GM18511 (cell line): ENCODE results near the gene MRPL36.
"Not testable (repeated sequence)": the region's sequence is repeated elsewhere in the genome, so short reads cannot be mapped to it uniquely, and the experiment has no call there.

Experiments used
- ATAC-seq: cut with Tn5 transposase; IDR thresholded peaks from one replicate; pipeline ENCODE4 v1.9.1; 2021; ENCODE audit warnings: mild to moderate bottlenecking, moderate library complexity; ENCODE audit not compliant: unreplicated experiment

MRPL36 gene

DNA sequence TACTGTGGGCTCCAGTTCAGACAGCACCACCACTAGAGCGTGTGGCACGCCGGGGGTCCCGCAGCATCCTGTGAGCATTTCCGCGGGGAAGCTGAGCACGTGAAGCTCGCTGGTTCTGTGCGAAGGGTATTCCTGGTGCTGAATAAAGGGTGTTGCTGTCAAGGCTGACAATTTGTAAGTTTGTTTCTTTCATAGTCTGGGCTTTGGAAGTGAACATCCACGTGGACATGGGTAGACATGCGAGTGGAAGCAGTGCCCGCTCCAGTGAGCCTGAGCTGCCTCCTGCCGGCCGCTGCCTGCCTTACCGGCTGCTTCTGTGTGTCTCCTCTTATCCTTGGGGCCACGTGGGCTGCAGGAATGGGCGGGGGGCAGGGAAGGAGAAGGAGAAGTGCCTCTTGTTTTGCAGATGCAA, 16.2 kb upstream of the MRPL36 start:
- no peak for ATAC-seq

DNA sequence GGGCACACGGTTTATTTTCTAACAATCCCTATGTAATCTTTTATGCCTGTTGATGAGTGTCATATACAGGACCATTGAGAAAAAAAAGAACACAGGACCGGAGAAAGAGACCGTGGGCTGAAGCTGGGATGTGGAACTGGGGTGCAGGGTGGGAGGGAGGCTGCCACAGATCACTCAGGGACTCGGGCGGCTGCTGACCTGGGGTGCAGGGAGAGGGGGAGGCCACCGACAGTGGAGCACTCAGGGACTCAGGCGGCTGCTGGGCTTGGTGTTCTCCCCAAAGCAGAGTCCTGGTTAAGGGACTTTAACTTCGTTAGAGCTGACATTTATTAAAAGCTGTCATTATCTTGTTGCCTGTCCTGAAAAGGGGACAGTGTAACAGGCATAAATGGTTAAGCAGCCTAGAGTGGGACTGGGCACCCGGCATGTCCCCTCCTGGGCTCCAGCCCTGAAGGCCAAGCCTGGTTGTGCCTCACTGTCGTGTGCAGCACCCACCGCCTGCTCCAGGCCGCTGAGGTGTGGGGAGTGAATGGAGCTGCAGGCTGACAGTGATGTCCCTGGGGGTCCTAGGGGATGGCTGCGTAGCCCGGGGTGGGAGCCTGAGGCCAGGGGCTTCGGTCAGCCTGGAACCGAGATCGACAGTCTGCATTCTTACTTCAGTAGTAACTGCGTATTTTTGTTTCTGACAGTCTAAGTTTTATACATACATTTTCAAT, 15.6 kb upstream of the MRPL36 start:
- ATAC-seq = no peak

DNA sequence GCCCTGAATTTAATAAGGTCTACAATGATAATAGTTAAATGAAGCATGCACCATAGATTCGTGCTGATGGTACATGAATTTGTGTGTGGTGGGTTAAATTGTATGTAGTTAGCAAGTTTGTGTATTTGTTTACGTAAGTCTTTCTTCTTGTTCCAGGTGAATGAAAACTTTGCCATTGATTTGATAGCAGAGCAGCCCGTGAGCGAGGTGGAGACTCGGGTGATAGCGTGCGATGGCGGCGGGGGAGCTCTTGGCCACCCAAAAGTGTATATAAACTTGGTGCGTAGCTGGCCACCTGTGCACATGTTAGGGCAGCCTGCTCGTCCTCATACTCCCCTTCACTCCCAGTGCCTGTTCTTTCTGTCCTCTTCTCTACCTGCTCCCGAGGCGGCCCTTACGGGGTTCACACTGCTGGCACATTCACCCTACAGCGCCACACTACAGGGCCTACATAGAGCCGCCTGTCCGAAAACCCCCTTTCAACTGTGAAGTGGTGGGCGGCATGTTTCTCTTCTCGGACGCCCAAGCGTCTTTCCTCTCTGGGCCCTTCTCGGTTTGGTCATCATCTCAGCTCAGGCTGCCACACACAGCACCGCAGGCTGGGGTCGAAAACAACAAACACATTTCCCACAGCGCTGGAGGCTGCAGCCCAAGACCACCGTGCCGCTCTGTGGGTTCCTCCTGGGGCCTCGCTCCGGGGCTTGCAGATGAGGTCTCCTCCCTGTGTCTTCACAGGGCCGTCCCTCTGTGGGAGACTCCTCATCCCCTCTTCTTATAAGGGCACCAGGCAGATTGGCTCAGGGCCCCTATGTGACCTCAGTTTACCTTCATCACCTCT, 14.8 kb upstream of the MRPL36 start:
- no peak for ATAC-seq

DNA sequence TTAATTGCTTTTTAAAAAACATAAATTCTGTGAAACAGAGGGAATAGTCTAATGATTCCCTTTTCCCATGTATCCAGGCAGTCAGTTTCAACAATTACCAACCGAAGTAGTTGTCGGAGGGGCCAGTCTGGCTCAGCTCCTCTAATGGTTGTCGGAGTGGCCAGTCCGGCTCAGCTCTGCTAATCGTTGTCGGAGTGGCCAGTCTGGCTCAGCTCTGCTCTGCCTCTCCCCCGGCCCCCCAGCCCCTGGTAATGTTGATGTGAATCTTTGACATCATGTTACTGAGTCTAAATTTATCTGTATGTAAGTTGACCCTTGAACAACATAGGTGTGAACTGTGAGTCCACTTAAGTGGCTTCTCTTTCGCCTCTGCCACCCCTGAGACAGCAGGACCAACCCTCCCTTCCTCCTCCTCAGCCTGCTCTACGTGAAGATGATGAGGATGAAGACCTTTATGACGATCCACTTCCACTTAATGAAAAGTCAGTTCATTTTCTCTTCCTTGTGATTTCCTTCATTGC, 11.0 kb upstream of the MRPL36 start:
- no peak for ATAC-seq

DNA sequence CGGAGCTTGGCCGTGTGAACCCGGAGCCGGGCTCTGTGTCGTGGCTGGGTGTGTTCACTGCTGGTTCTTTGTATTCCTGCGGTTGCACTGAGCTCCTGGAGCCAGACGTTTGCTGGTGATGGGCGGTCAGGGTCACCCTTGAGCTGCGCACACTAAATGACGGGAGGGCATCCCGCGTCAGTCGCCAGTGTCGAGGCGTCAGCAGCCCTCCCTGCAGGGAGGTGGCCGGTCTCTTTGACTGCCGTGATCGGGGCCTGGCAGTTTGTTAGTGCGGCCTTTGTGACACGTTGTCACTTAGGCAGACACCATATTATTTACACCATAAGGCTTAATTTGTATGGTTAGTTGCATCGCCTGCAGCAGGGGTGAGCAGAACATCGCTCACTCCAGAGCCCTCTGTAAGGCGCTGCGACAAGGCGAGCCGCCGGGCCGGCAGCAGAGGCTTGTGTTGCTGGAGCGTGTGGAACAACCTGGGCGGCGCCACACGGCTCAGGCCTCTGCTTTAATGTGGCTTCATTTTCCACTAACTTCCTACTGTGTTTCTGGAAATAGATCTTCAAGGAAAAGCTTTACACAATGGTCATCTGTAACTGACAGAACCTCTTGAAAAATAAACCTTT, 9.9 kb upstream of the MRPL36 start:
- ATAC-seq = no peak

DNA sequence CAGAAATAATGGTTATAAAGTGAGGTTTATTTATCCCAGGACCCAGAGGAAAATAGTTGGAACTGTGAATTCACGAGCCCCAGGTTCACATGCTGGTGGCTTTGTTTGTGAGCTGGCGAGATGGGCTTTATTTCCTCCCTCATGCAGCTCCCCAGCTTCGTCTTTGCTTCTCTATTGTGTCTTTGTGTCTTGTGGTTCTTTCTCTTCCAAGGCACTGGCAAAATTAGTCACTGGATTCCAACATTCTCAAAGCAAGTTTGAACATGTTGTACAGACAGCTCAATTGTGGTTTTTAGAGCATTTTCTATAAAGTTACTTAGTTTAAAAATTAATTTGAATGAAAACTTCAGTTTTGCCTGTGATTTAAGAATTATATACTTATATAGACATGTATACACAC, 8.8 kb upstream of the MRPL36 start:
- ATAC-seq = no peak

DNA sequence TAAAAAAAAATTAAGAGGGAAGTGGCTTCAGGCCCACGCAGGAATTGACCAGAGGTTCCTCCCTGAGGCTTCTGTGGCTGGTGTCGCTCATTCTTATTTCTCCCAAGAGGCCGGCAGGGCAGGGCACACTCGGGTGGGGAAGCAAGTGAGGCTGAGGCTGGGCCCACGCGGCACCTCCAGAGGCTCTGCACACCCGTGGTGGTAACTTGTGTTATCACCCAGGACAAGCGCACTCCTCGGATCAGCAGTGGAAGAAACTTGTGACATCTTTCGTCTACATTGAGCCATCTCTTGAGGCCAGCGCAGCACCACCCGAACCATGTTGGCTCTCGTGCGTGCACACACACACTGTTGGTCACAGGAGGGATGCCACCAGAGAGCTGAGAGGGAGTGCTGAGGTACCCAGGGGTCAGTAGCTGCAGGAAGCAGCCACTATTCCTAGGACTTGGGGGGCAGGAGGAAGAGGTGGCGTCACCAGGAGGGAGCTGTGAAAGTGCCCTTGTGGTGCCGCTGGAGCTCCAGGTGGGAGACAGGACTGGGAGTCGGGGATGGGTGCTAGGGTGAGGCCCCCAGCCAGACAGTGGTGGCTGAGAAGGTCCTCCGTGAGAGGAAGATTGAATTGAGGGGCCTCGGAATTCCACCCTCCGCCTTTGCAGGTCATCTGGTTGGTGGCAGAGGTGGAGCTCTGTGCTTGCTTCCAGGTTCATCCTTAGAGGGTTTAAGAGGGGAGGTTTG, 8.0 kb upstream of the MRPL36 start:
- no peak for ATAC-seq

DNA sequence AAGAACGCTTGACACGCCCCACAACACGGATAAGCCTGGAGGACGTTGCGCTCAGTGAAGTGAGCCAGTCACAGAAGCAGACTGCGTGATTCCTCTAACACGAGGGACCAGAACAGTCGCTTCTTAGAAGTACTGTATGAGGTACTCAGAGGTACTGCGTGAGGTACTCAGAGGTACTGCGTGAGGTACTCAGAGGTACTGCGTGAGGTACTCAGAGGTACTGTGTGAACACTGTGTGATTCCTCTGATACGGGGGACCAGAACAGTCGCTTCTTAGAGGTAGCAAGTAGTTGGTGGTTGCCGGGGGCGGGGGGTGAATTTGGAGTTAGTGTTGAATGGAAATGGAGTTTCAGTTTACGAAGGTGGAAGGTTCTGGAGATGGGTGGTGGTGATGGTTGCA, 7.3 kb upstream of the MRPL36 start:
- ATAC-seq = no peak

DNA sequence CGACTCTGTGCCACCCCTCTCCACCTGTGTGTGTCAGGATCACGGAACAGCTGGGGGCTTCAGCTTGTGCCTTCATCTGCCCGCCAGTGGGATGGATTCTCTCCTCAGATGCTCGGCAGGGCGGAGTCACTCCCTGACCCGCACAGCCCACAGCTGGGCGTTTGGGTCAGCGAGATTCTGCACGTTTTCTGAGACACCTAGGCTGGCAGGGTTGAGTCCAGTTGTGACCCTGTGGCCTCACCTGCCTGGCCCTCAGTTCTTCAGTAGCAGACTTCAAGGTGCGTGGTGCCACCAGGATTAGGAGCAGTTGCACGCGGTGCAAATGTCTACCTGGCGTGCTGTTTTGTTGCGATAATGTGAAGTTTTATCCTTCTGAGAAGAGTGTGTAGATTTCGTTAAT, 6.6 kb upstream of the MRPL36 start:
- ATAC-seq = no peak

DNA sequence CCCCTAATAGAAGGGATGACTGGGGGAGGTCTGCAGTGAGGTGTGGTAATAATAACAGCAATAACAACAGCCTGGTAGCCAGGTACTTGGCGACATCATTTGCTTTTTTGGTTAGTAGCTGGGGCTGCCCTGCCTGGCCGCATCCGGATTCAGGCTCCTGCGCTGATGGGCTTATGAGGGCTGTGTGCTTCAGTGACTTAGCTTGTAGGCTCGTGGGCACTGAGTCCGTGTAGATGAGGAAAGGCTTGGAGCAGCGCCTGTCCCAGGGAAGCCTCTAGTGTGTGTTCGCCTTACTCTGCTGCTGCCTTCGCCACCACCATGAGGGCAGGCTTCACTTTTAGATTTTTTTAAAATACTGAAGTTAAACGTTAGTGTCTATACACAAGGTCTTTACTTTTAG, 6.1 kb upstream of the MRPL36 start:
- no peak for ATAC-seq

DNA sequence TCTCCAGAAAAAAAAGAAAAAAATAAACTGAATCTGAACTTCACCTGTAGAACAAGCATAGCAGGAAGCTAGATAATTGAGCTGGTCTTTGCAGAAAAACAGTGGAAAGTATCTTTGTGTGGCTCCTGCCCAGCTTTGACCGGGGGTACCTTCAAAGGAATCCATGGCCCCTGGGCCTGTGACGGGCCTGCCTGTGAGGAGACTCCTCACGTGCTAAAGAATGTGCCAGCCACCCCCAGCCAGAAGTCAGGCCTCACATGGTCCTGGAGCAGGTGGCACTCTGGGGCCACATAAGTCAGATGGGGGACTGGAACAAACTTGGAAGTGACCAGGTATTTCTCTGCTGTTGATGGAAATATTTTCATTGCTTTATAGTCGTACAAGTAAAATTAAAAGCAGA, 5.7 kb upstream of the MRPL36 start:
- ATAC-seq = no peak

DNA sequence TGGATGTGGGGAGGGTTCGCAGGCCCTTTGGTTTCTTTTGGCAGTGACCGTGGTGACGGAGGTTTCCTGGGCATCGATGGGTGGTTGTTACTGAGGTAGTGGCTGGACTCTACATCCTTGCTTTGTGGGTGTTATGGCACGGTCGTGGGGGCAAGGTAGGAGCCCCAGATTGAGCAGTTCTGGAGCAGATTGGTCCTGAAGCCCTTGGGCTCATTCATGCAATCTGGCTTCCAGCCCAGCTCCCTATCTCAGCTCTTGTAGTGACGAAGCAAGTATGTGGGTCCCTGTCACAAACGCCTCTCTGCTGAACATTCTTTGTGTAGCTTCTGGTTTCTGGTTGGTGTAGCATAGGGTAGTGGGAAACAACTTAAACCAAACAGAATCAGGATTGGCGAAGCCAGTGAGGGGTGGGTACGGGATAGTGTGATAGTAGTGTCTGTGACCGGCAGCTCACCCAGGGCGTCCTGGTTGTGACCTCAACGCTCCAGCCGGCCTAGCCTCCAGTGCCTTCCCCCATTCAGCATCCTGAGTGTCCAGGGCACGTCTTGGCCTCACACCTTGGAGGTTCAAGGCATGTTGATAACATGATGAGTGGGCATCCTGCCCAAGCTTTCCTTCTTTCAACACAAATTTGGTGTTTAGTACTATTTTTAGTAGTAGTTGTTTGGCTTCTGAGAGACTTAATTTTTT, 4.5 kb upstream of the MRPL36 start:
- ATAC-seq = no peak

DNA sequence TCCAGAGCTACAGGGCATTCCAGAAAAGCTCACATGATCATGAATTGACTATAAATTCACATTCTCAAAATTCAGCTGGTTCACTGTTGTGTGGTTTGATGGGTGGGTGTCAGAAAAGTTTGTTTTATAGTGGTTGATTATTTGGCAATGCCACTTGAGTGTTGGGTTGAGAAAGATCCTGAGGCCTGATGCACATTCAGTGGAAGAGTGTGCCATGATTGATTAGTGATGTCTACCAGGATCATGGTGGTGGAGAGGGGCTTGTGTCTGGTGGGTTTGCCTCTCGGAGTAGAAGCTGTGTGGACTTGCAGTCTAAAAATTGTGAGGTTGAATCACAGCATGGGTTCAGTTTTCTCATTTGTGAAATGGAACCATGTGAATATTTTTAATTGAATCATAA, 3.6 kb upstream of the MRPL36 start:
- no peak for ATAC-seq

DNA sequence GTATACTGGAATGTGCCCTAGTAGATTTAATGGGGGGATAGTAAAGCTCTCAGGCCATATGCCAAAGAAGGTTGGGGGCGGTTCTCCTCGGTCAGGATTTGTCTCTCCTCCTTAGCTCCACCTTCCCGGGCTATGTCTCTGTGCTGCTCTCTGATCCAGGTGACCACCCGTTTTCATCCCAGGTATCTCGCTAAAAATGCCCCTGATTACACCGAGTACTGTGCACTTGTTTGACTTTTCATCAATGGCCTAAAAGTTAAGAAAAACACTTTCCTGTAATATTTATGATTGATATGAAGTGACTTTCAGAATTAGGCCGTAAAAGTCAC, 2.3 kb upstream of the MRPL36 start:
- ATAC-seq = no peak

DNA sequence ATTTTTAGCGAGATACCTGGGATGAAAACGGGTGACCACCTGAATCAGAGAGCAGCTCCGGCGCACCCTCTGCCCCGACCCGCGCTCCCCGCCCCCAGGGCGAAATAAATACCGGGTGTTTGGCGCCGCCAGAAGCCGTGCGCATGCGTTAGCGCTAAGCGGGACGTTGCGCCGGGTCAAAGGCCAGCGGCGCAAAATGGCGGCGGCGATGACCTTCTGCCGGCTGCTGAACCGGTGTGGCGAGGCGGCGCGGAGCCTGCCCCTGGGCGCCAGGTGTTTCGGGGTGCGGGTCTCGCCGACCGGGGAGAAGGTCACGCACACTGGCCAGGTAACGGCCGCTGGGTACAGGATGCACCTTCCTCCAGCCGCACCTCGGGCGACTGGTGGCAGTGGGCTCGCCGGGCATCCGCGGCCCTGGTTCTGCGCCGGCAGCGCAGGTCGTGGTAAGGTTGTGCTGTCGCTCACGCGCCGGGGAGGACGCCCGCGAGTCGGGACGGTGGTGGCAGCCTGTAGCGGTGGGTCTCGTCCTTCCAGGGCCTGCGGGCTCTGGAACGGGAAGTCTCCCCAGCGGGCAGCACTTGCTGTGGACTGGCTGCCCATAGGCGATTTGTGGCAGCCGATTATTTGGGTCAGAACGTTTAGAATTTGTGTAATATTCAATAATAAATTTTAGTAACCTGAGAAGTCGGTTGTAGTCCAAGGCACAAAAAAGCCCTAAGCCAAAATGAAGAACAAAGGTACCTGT, 1.8 kb upstream of the MRPL36 start, which contains the start of gene NDUFS6:
Gene NDUFS6 (plus strand): TSS at position 186 of the 745 bp plus-strand sequence. CDS start 11 bp downstream, at position 197.
- peak; percentile 68 for ATAC-seq

DNA sequence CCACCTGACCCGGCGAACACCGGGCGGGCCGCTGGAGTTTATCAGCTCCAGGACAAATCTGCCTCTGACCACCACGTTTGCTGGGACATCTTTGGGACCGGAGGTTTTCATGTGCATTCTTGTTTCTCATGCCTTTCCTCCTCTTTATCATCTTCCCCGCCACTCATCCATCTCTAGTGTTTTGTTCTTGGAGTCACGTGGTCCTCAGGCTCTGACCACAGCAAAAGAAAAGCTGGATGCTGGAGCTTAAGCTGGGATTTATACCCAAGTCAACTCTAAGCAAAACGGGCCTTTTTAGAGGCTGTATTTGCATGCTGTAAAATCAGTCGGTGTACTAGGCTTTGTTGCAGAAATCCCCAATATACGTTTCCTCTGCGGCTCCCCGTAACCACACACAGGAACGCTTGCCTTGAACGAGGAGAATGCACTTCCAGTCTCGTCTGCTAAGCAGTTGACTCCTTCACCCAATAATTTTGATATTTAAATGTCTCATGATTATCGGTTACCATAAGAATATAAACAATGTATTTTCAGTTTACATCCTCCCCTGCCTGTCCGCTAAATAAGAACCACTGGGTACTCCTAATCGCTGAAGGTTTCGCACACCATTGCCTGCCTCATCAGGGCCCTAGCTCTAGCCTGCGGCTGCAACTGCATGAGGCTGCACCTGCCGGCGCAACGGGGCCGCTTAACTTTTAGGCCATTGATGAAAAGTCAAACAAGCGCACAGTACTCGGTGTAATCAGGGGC, 1.0 kb upstream of the MRPL36 start:
- peak; percentile 48 for ATAC-seq

DNA sequence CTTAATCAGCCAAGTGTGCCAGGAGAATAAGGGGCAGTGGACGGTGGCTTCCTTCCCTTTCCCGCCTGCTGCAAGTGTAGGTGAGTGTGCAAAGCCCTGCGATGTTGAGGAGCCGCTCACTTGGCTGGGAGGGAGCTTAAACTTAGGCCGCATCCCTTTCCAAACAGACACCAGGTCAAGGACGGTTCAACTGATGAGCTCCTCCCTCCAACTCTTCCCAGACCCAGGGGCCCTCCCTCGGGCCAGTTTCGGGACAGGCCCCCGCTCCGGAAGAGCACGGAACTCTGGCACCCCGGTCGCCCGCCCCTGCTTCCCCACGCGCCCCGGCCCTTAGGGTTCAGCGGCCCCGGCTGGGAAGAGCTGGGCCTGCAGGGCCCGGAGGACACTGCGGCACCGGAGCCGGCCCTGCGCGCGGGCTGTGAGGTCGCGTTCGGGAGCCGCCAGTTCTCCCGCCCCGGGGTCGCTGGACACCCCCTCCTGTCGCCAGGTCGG, 481 bp downstream of the MRPL36 start:
- ATAC-seq = peak; percentile 32

DNA sequence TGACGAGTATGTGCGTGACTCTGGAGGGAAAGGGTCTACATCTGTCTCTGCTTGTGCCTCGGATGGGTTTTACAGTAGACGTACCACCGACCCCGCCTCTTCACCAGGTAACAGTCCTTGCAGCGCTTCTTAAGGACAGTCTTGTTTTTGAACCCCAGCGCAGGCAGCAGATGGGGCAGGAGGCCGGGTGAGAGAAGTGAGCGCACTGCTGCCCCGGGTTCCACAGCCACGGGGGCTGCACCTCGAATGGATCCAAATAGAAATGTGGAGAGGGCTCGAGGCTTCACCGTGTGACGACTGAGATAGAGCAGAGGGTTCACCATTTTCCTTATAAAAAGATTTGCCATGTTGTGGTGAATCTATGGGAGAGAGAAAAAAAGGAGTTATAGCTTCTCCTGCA, 1.0 kb downstream of the MRPL36 start:
- not testable (repeated sequence) for ATAC-seq

DNA sequence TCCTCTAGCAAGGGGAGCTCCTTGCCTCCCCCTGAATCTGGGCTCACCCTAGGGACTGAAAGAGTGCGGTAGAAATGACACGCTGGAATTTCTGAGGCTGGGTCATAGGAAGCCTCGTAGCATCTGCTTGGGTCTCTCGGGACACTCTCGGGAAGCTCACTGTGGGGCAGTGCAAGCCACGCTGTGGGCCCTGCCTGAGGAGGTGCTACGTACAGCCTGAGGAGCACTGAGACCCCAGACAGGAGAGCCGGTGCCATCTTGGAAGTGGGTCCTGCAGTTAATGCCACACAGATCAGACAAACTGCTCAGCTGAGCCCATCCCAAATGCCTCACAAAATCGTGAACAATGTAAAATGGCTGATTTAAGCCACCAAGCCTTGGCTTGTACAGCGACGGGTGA, 1.8 kb downstream of the MRPL36 start:
- no peak for ATAC-seq
